Activated gamma-delta T cell treated with Interleukin-2 at 50 U/mL for 16 hours (primary cell): ENCODE results near the gene TMEM151B.
"Not testable (repeated sequence)": the region's sequence is repeated elsewhere in the genome, so short reads cannot be mapped to it uniquely, and the experiment has no call there.

Experiments
- DNase-seq: peaks from one replicate; pipeline ENCODE4 v3.0.0-alpha.2; 2020

The TMEM151B gene

GRCh38 chr6:44309092-44309491 is 38.8 kb downstream of the TMEM151B start:
- DNase-seq, result no peak

- DNase-seq, result no peak
Observed at GRCh38 chr6:44309631-44310030, 39.4 kb downstream of the TMEM151B start.

GRCh38 chr6:44310241-44310640 is 40.0 kb downstream of the TMEM151B start:
- DNase-seq, result no peak

- no peak for DNase-seq
Observed at GRCh38 chr6:44311304-44311703, 41.1 kb downstream of the TMEM151B start.

GRCh38 chr6:44311767-44312166 is 41.5 kb downstream of the TMEM151B start:
- no peak for DNase-seq

- DNase-seq, result peak; percentile 94
Observed at GRCh38 chr6:44312901-44313788, 42.9 kb downstream of the TMEM151B start, which contains the start of gene AARS2. AARS2 (minus strand) TSS chr6:44313347; CDS start chr6:44313323, 24 bp downstream.

GRCh38 chr6:44314657-44315056 is 44.4 kb downstream of the TMEM151B start:
- not testable (repeated sequence) for DNase-seq

GRCh38 chr6:44315516-44315915 is 45.3 kb downstream of the TMEM151B start:
- no peak for DNase-seq

GRCh38 chr6:44315951-44316350 is 45.7 kb downstream of the TMEM151B start:
- no peak for DNase-seq

- DNase-seq, result no peak
Observed at GRCh38 chr6:44316481-44316880, 46.2 kb downstream of the TMEM151B start.

- not testable (repeated sequence) for DNase-seq
Observed at GRCh38 chr6:44317136-44317631, 46.9 kb downstream of the TMEM151B start.

- no peak for DNase-seq
Observed at GRCh38 chr6:44321210-44321609, 51.0 kb downstream of the TMEM151B start.

GRCh38 chr6:44327096-44327495 is 56.8 kb downstream of the TMEM151B start:
- DNase-seq, result no peak

GRCh38 chr6:44327760-44328159 is 57.5 kb downstream of the TMEM151B start:
- DNase-seq, result no peak

GRCh38 chr6:44328203-44328602 is 58.0 kb downstream of the TMEM151B start:
- DNase-seq, result not testable (repeated sequence)

- no peak for DNase-seq
Observed at GRCh38 chr6:44329858-44330257, 59.6 kb downstream of the TMEM151B start.

GRCh38 chr6:44332585-44332984 is 62.3 kb downstream of the TMEM151B start:
- DNase-seq, result no peak

- DNase-seq, result no peak
Observed at GRCh38 chr6:44333273-44333919, 63.1 kb downstream of the TMEM151B start.

- DNase-seq, result no peak
Observed at GRCh38 chr6:44333942-44334341, 63.7 kb downstream of the TMEM151B start.

- DNase-seq, result no peak
Observed at GRCh38 chr6:44335631-44336030, 65.4 kb downstream of the TMEM151B start.

- peak; percentile 59 for DNase-seq
Observed at GRCh38 chr6:44338228-44339122, 68.2 kb downstream of the TMEM151B start.

GRCh38 chr6:44339301-44339700 is 69.1 kb downstream of the TMEM151B start:
- no peak for DNase-seq
